Activated naive CD4-positive, alpha-beta T cell treated with anti-CD3 and anti-CD28 coated beads, Interleukin-2, amount 50 U/mL, for 16 hours (primary cell): ENCODE data around the gene CCNO.

Source experiments
- DNase-seq: peaks from one replicate; pipeline ENCODE4 v3.0.0-alpha.2; 2020

CCNO gene, protein sequence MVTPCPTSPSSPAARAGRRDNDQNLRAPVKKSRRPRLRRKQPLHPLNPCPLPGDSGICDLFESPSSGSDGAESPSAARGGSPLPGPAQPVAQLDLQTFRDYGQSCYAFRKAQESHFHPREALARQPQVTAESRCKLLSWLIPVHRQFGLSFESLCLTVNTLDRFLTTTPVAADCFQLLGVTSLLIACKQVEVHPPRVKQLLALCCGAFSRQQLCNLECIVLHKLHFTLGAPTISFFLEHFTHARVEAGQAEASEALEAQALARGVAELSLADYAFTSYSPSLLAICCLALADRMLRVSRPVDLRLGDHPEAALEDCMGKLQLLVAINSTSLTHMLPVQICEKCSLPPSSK

DNA sequence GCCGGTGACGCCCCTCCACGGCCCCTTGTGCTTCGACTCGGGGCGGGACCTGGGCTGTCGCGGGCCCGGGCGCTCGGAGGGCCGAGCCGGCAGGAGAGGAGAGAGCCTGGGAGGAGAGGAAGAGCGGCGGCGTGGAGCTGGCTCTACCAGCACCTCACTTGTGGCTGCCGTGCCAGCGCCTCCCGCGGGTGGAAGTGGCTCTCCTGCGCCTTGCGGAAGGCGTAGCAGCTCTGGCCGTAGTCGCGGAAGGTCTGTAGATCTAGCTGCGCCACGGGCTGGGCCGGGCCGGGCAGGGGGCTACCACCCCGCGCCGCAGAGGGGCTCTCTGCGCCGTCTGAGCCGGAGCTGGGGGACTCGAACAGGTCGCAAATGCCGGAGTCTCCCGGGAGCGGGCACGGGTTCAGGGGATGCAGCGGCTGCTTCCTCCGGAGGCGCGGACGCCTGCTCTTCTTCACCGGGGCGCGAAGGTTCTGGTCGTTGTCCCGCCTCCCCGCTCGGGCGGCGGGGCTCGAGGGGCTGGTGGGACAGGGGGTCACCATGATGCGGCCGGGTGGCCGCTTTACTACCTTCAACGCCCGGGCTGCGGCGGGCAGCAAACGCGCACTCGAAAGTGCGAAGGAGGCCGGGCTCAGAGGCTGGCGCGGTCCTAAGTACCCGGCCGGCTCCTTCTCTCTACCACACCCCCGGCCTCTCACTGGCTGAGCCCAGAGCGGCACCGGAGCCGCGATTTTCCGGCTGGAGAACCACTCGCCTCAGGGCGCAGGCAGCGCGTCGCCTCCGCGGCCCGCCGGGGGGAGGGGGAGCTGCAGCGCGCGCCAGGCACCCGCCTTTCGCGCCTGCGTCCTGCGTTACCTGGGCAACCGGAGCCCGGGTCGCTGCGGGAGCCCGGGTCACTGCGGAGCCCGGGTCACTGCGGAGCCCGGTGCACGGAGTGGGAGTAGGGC is at the start of gene CCNO:
Gene CCNO (minus strand): TSS at position 624 of the 944 bp plus-strand sequence. CDS start 85 bp downstream, at position 539.
- peak; percentile 55 for DNase-seq

GRCh38 chr5:55278778-55279177 is 45.4 kb upstream of the CCNO start:
- DNase-seq = no peak

GRCh38 chr5:55276771-55277170 is 43.4 kb upstream of the CCNO start:
- DNase-seq = no peak

- DNase-seq = no peak
These were observed 24.9 kb upstream of the CCNO start for GRCh38 chr5:55258339-55258738.

DNA sequence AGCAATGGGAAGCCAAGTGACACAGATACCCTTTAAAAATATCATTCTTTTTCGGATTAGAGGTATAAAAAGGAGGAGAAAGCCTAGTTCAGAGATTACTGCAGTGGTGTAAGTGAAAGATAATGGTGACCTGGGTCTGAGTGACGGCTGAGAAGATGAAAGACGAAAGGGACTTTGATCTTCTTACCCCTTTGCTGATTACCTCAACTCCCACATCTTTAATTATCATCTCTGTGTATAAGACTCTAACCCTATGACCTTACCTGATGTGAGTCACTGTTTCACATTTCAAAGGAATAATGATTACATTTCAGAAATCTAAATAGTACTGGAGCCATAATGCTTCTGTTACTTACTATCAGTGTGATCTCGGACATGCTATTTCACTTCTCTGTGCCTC is 21.4 kb upstream of the CCNO start:
- DNase-seq = no peak

DNA sequence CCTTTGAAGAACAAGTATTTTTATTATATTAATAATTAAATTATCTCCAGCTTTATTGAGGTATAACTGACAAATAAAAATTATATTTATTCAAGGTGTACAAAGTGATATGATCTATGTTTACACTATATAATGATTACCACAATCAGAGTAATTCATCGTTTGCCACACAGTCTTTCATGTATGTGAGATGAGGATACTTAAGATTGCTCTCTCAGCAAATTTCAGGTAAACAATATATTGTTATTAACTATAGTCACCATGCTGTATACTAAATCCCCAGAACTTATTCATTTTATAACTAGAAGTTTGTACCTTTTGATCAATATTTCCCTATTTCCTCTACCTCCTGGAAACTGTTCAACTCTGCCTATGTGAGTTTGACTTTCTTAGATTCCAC is 16.7 kb upstream of the CCNO start:
- no peak for DNase-seq

GRCh38 chr5:55241746-55242145 is 8.3 kb upstream of the CCNO start:
- DNase-seq = no peak

DNA sequence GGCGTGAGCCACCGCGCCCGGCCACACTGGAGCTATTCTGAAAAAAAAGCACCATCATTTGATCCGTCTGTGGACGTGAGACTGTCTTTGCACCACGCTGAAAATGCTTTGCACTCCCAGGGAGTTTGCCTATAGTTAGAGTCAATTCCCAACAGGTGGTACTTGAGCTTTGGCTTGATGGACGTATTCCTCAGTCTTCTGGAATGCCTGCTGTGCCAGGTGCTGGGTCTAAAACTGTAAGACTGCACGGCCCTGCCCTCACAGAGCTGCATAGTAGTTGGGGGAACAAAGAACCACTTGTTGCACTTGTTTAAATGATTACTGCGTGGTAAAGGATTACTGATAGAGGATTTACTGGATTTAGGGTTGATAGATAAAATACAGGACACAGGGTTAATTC is 3.4 kb upstream of the CCNO start:
- DNase-seq = no peak

- no peak for DNase-seq
These were observed 803 bp upstream of the CCNO start for GRCh38 chr5:55234121-55234700.

DNA sequence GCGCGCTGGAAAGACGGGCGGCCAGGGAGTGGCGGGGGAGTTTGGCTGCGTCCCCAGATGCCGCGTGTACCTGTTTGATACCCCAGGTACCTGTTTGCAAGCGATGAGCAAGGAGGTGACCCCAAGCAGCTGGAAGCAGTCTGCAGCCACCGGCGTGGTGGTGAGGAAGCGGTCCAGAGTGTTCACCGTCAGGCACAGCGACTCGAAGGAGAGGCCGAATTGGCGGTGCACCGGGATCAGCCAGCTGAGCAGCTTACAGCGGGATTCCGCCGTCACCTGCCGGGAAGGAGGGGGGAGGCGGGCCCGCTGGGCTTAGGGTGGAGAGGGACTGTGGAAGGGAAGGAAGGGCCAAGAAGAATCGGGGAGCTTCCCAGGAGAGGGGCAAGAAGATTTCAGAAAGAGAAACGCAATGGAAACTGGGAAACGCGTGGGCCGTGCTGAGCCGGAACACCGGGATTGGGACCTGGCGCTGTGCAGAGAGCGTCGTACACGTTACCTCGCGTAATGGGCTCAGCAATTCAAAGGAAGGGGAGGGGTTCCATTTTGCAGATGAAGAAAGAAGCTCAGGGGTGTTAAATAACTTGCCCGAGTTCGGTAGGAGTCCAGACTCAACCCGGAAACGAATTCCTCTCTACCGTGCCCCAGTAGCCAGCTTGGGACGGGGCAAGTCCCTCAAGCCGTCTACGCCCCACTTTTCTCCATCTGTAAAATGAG is 980 bp downstream of the CCNO start:
- DNase-seq = peak; percentile 14

DNA sequence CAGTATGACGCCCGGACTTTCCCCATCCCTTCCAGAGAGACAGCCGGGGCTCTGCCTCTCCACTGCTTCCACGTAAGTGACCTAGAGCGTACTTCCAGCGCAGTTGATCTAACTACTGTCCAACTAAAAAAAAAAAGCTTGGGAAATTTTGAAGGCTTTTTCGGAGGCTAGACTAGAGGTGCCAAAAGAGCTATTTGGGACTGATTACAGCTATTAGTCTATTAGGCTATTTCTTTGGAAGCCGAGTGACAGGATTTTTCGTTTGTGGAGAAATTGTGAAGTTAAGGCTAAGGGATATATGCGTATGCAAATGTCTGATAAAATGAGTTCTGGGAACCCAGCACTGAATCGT is 1.5 kb downstream of the CCNO start:
- DNase-seq = no peak

DNA sequence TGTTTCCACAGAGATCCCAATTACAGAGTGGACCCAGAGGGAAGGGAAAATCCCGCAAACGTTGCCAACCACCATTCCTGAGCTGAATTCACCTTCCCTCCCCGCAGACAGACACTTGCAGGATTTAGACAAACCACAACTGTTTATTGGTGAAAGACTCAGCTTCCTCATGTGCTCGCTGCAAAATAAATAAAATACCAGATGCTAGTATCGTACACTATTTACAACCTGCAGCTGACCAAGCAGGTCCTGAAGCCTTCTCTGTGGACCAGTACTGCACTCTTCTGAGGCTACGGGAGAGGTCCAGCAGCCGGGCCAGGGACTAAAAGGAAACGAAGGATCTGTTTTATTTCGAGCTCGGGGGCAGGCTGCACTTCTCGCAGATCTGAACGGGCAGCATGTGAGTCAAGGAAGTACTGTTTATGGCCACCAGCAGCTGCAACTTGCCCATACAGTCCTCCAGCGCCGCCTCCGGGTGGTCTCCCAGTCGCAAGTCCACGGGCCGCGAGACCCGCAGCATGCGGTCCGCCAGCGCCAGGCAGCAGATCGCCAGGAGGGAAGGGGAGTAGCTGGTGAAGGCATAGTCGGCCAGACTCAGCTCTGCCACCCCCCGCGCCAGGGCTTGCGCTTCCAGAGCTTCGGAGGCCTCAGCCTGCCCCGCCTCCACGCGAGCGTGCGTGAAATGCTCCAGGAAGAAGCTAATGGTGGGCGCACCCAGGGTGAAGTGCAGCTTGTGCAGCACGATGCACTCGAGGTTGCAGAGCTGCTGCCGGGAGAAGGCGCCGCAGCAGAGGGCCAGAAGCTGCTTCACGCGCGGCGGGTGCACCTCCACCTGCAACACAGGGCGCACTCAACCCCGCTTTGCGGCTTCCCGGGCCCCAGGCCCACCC is 2.1 kb downstream of the CCNO start:
- peak; percentile 33 for DNase-seq

DNA sequence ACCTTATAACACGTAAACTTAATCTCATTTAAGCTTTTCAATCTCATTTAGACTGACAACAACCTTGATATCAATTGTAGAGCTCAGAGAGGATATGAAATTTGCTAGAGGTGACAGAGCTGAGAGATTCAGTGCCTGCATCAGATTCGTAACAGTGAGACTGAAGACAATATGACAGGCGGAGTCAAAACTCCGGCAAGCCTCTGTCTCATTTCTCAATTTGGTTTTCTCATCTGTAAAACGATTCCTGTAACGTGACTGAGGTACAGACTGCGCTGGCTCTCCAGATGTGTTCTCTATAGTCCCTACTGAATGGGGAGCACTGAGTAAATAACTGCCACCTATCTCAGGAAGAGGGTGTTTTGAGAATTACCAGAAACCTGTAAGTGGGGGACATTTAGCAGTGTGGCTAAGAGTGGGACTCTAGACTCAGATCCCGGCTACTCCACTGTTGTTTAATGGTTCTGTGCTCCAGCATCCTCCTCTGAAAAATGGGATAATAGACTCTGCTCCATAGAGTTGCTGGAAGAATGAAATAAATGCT is 3.2 kb downstream of the CCNO start:
- no peak for DNase-seq

GRCh38 chr5:55227664-55228430 is 5.6 kb downstream of the CCNO start:
- DNase-seq = no peak

DNA sequence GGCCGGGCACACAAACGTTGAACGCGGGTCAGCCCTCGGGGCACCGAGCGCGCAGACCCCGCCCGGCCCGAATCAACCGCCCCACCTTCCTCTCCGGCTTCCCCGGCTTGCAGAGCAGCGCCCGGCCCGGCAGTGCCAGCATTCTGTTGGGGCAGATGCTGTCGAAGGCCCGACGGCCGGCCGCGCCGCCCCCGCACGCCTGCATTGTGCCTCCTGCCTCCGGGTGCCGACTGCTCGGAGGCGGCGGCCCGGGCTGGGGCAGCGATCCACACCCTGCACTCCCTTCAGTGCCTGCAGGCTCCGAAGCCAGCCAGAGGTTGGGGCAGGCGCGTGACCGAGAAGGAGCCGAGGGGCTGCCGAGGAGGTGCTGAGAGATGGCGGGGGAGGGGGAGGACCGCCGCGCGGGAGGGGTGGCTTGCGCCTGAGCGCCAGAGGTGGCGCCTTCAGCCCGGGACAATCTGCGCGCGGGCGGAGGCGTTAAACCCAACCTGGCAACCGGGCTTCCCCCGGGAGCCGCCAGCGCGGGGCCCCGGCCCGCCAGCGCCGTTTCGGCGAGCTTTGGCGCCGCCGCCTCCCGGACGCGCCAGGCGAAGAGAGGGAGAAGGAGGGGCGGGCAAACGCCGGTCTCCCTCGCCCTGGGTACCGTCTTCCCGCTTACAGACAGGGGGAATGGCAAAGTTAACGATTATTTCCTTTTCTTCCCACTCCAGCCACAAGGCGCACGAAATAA is 6.3 kb downstream of the CCNO start, which contains the start of gene MCIDAS:
Gene MCIDAS (minus strand): TSS at position 382 of the 730 bp plus-strand sequence. CDS start 177 bp downstream, at position 205.
- DNase-seq = peak; percentile 64

- peak; percentile 67 for DNase-seq
These were observed 7.1 kb downstream of the CCNO start for GRCh38 chr5:55226027-55226933.

- no peak for DNase-seq
These were observed 8.1 kb downstream of the CCNO start for GRCh38 chr5:55225346-55225745.

GRCh38 chr5:55223812-55224240 is 9.6 kb downstream of the CCNO start:
- DNase-seq = no peak
